Measurements from ENCODE around the gene CDRT4. TPM values are rescaled to one million over a fixed set of nuclear protein-coding genes. Genes with fewer than 3 reads are reported as not detected.

Gene CDRT4
- total RNA-seq, 1 donor from 2014 or later, result 9.1 TPM

DNA sequence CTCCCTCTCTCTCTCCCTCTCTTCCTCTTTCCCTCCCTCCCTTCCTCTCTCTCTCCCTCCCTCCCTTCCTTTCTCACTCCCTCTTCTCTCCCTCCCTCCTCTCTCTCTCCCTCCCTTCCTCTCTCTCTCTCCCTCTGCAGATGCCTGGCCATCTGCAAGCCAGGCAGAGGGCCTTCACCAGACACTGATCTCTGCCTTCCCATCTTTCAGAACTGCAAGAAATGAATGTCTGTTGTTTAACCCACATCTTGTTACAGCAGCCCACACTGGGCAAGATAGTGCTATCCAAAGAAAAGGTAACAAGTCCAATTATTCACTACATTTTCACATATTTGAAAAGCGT, 26.2 kb upstream of the CDRT4 start:
- TF ChIP-seq, protein P1, sequence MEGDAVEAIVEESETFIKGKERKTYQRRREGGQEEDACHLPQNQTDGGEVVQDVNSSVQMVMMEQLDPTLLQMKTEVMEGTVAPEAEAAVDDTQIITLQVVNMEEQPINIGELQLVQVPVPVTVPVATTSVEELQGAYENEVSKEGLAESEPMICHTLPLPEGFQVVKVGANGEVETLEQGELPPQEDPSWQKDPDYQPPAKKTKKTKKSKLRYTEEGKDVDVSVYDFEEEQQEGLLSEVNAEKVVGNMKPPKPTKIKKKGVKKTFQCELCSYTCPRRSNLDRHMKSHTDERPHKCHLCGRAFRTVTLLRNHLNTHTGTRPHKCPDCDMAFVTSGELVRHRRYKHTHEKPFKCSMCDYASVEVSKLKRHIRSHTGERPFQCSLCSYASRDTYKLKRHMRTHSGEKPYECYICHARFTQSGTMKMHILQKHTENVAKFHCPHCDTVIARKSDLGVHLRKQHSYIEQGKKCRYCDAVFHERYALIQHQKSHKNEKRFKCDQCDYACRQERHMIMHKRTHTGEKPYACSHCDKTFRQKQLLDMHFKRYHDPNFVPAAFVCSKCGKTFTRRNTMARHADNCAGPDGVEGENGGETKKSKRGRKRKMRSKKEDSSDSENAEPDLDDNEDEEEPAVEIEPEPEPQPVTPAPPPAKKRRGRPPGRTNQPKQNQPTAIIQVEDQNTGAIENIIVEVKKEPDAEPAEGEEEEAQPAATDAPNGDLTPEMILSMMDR (IDR thresholded peaks at IDR 0.05), result no peak
- H3K27me3 Mint-ChIP-seq (ENCODE audit: low read depth), result no peaks in the 10 kb centered on the region
- peaks cover 18% of the 10 kb centered on the region for H3K36me3 Mint-ChIP-seq (ENCODE audit: low read depth)
- no peak overlapping the region for H3K27ac Mint-ChIP-seq (ENCODE audit: unreplicated experiment)
- peaks cover 26% of the 10 kb centered on the region for H3K4me1 Mint-ChIP-seq (ENCODE audit: low read depth)
- H3K9me3 Mint-ChIP-seq (ENCODE audit: low read depth), result no peaks in the 10 kb centered on the region
- no peak overlapping the region for H3K4me3 Mint-ChIP-seq (ENCODE audit: unreplicated experiment)
- DNase-seq (ENCODE audit: low spot score), result no peak

DNA sequence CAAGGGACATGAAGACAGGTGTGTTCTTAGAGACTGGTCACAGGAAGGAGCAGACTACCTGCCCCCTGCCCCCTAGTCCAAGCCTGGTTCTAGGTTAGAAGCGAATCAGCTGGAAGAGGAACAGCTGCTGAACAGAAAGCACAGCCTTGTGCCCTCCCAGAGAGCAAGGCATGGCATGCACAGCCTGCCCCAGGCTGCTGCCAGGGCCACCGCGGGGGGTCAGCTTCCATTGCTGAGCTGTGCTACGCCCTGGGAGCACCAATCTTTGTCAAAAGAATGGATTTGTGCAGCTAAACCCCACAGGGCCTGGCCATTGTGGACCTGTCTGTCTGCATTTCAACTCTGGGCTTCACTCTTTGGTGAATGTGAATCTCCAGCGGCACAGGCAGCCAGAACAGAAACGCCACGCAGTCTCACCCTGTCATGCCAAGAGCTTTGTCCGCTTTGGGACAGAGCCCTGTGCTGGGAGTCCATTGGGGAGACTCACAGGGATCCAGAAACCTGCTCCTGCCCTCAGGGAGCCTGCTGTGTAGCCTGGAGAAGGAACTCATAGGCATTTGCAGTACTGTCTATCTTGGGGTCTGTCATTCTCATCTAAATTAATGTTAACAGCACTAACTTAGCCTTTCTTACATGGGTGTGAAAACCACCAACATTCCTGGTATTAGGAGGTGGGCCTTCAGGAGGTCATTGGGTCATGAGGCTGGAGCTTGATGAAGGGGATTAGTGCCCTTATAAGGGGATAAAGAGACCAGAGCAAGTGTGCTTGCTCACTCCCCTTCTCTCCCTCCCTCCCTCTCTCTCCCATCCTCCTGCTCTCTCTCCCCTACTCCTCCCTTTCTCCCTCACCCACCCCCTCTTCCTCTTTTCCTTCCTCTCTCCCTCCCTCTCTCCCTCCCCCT, 25.6 kb upstream of the CDRT4 start:
- Mint-ChIP-seq H3K4me1 (ENCODE audit: low read depth) (peaks cover 26% of the 10 kb centered on the region), H3K4me3 (ENCODE audit: unreplicated experiment) (no peak overlapping the region), H3K9me3 (ENCODE audit: low read depth) (no peaks in the 10 kb centered on the region), H3K27ac (ENCODE audit: unreplicated experiment) (no peak overlapping the region), H3K27me3 (ENCODE audit: low read depth) (no peaks in the 10 kb centered on the region), H3K36me3 (ENCODE audit: low read depth) (peaks cover 13% of the 10 kb centered on the region)
- TF ChIP-seq, protein P1 (IDR thresholded peaks at IDR 0.05), result no peak
- DNase-seq (ENCODE audit: low spot score), result no peak

DNA sequence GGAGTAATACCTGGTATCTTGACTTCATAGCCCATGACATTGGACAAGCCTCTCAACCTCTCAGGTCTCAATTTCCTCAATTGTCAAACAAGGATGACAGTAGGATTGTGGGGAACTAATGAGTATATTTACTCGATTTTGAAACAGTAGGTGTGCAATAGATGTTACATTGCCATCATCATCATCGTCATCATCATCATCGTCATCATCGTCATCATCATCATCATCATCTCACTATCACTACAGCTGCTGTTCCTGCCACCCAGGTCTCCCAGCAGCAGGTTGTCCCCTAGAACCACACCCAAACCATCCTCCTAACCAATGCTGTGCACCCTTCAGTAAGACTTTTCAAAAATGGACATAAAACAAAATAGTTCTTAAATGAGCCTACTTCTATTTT, 24.8 kb upstream of the CDRT4 start:
- peaks cover 17% of the 10 kb centered on the region for H3K36me3 Mint-ChIP-seq (ENCODE audit: low read depth)
- no peak overlapping the region for H3K4me3 Mint-ChIP-seq (ENCODE audit: unreplicated experiment)
- H3K4me1 Mint-ChIP-seq (ENCODE audit: low read depth), result peaks cover 26% of the 10 kb centered on the region
- TF ChIP-seq, protein P1 (IDR thresholded peaks at IDR 0.05), result no peak
- H3K27me3 Mint-ChIP-seq (ENCODE audit: low read depth), result no peaks in the 10 kb centered on the region
- no peak for DNase-seq (ENCODE audit: low spot score)
- H3K27ac Mint-ChIP-seq (ENCODE audit: unreplicated experiment), result peak overlapping the region; percentile 12
- no peaks in the 10 kb centered on the region for H3K9me3 Mint-ChIP-seq (ENCODE audit: low read depth)

DNA sequence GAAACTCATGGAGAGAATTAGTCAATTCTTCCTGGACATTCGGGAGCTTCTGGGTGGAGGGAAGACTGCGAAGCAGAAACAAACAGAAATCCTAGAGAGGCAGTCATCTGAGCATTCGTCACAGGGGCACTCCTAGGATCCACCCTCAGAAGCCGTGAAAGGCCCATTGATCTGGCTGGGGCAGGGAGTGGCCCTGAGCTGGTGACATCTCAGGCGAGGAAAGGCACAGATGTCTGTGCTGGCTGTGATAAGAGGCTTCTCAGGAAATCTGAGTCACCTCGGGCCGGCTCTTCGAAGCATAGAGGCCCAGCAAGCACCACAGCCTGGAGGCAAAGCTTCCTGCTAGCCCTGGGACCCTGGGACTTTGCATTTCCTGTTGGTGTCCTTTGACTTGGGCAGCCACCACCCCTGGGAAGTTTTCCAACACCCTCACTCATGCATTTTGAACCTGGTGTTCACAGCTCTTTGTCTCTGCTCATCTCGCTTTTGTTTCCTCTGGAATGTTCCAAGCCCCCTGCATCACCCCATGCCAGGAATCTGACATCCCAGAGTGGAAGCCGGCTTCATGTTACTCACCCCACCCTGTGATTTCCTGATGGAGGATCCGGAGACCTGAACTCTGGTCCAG, 23.3 kb upstream of the CDRT4 start:
- H3K4me1 Mint-ChIP-seq (ENCODE audit: low read depth), result peaks cover 26% of the 10 kb centered on the region
- H3K9me3 Mint-ChIP-seq (ENCODE audit: low read depth), result no peaks in the 10 kb centered on the region
- H3K36me3 Mint-ChIP-seq (ENCODE audit: low read depth), result peaks cover 15% of the 10 kb centered on the region
- TF ChIP-seq, protein P1 (IDR thresholded peaks at IDR 0.05), result no peak
- DNase-seq (ENCODE audit: low spot score), result no peak
- H3K27me3 Mint-ChIP-seq (ENCODE audit: low read depth), result no peaks in the 10 kb centered on the region
- no peak overlapping the region for H3K4me3 Mint-ChIP-seq (ENCODE audit: unreplicated experiment)
- H3K27ac Mint-ChIP-seq (ENCODE audit: unreplicated experiment), result peak overlapping the region; percentile 58

DNA sequence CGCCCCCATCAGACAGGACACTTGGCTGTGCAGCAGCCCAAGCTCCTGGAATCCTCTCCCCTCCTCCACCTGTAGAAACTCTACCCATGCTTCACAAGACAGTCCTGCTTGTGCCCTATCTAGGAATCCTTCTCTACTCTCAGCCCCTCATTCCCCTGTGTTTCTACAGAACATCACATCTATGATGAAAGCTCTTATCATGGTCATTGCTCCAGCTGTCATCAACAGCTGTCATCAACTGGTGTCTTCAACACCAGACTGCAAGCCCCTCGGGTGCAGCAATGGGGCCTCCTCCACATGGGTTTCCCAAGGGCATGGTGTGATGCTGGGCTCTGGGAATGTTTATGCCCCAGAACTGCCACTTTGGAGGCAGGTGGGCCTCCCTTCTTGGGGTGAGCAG, 21.1 kb upstream of the CDRT4 start:
- no peaks in the 10 kb centered on the region for H3K9me3 Mint-ChIP-seq (ENCODE audit: low read depth)
- no peak overlapping the region for H3K27ac Mint-ChIP-seq (ENCODE audit: unreplicated experiment)
- no peaks in the 10 kb centered on the region for H3K27me3 Mint-ChIP-seq (ENCODE audit: low read depth)
- no peak for DNase-seq (ENCODE audit: low spot score)
- H3K4me3 Mint-ChIP-seq (ENCODE audit: unreplicated experiment), result no peak overlapping the region
- H3K36me3 Mint-ChIP-seq (ENCODE audit: low read depth), result peaks cover 12% of the 10 kb centered on the region
- TF ChIP-seq, protein P1 (IDR thresholded peaks at IDR 0.05), result no peak
- H3K4me1 Mint-ChIP-seq (ENCODE audit: low read depth), result peaks cover 24% of the 10 kb centered on the region

All from chondrocyte (in vitro differentiated cells).